H9 (cell line): ENCODE measurements around the gene ARHGEF12. TPM values are rescaled to one million over a fixed set of nuclear protein-coding genes. Genes with fewer than 3 reads are reported as not detected.

Source experiments
- DNase-seq: peaks from one replicate; pipeline ENCODE4 v3.0.0-alpha.2; 2017
- H2AFZ ChIP-seq: one replicate; pipeline ENCODE4 v1.6.1; 2013; ENCODE audit warnings: mild to moderate bottlenecking, low read length, control low read depth, moderate library complexity
- H2AK5ac ChIP-seq: 2 replicates; pipeline ENCODE4 v1.6.1; 2013; ENCODE audit warnings: low read length, control low read depth, mixed read lengths; ENCODE audit not compliant: insufficient read length
- H2BK120ac ChIP-seq: one replicate; pipeline ENCODE4 v1.6.1; 2013; ENCODE audit warnings: low read depth, mild to moderate bottlenecking, low read length, control low read depth, inconsistent platforms; ENCODE audit not compliant: poor library complexity, severe bottlenecking
- H2BK12ac ChIP-seq: 2 replicates; pipeline ENCODE4 v1.6.1; 2013; ENCODE audit warnings: low read length, control low read depth, mixed read lengths, low read depth; ENCODE audit not compliant: insufficient read length
- H2BK15ac ChIP-seq: 2 replicates; pipeline ENCODE4 v1.6.1; 2013; ENCODE audit warnings: low read depth, low read length, control low read depth
- H2BK20ac ChIP-seq: one replicate; pipeline ENCODE4 v1.6.1; 2013; ENCODE audit warnings: low read depth, mild to moderate bottlenecking, low read length, control low read depth, inconsistent platforms; ENCODE audit not compliant: poor library complexity, severe bottlenecking
- H2BK5ac ChIP-seq: 2 replicates; pipeline ENCODE4 v1.6.1; 2013; ENCODE audit warnings: low read length, control low read depth, mixed read lengths; ENCODE audit not compliant: insufficient read length
- H3K14ac ChIP-seq: 2 replicates; pipeline ENCODE4 v1.6.1; 2013; ENCODE audit warnings: low read length, control low read depth; ENCODE audit not compliant: insufficient read depth
- H3K18ac ChIP-seq: 2 replicates; pipeline ENCODE4 v1.6.1; 2013; ENCODE audit warnings: low read depth, mild to moderate bottlenecking, mixed read lengths, low read length, control low read depth; ENCODE audit not compliant: insufficient read length
- H3K23ac ChIP-seq: 2 replicates; pipeline ENCODE4 v1.6.1; 2013; ENCODE audit warnings: low read length, control low read depth, mixed read lengths, low read depth; ENCODE audit not compliant: insufficient read length
- H3K23me2 ChIP-seq: 2 replicates; pipeline ENCODE4 v1.6.1; 2013; ENCODE audit warnings: low read depth, mild to moderate bottlenecking, mixed read lengths, low read length, control low read depth; ENCODE audit not compliant: insufficient read length, poor library complexity, severe bottlenecking
- H3K27ac ChIP-seq: 2 replicates; pipeline ENCODE4 v1.5.1; 2013; ENCODE audit warnings: low read length, control low read depth, mixed read lengths, low read depth; ENCODE audit not compliant: insufficient read length
- H3K27me3 ChIP-seq: 2 replicates; pipeline ENCODE4 v1.6.1; 2013; ENCODE audit warnings: low read length, control low read depth, inconsistent platforms; ENCODE audit not compliant: insufficient read depth
- H3K4ac ChIP-seq: 2 replicates; pipeline ENCODE4 v1.6.1; 2013; ENCODE audit warnings: low read depth, mild to moderate bottlenecking, control low read depth, inconsistent platforms, low read length, moderate library complexity
- H3K4me1 ChIP-seq: 2 replicates; pipeline ENCODE4 v1.6.1; 2013; ENCODE audit warnings: low read length, control low read depth, inconsistent platforms; ENCODE audit not compliant: insufficient read depth
- H3K4me2 ChIP-seq: 2 replicates; pipeline ENCODE4 v1.6.1; 2013; ENCODE audit warnings: low read length, control low read depth, mixed read lengths; ENCODE audit not compliant: insufficient read length, insufficient read depth
- H3K56ac ChIP-seq: 2 replicates; pipeline ENCODE4 v1.6.1; 2013; ENCODE audit warnings: low read depth, mild to moderate bottlenecking, mixed read lengths, low read length, control low read depth; ENCODE audit not compliant: insufficient read length
- H3K79me1 ChIP-seq: 2 replicates; pipeline ENCODE4 v1.6.1; 2013; ENCODE audit warnings: low read depth, mild to moderate bottlenecking, moderate library complexity, low read length, control low read depth, inconsistent platforms; ENCODE audit not compliant: insufficient read depth, poor library complexity, severe bottlenecking
- H3K79me2 ChIP-seq: 2 replicates; pipeline ENCODE4 v1.6.1; 2013; ENCODE audit warnings: low read length, control low read depth, inconsistent platforms; ENCODE audit not compliant: insufficient read depth
- H3K9ac ChIP-seq: 2 replicates; pipeline ENCODE4 v1.6.1; 2013; ENCODE audit warnings: low read length, control low read depth, mixed read lengths; ENCODE audit not compliant: insufficient read length; ENCODE audit errors: extremely low read depth
- H3K9me3 ChIP-seq: one replicate; pipeline ENCODE4 v1.6.1; 2013; ENCODE audit warnings: low read depth, low read length, inconsistent platforms; ENCODE audit not compliant: control insufficient read depth
- H3T11ph ChIP-seq: one replicate; pipeline ENCODE4 v1.6.1; 2013; ENCODE audit warnings: mild to moderate bottlenecking, low read length, control low read depth, inconsistent platforms
- H4K20me1 ChIP-seq: one replicate; pipeline ENCODE4 v1.6.1; 2013; ENCODE audit not compliant: control insufficient read depth, insufficient read length, insufficient read depth
- H4K5ac ChIP-seq: 2 replicates; pipeline ENCODE4 v1.6.1; 2013; ENCODE audit warnings: low read depth, mild to moderate bottlenecking, mixed read lengths, low read length, control low read depth; ENCODE audit not compliant: insufficient read length
- H4K8ac ChIP-seq: replicated peaks from 2 replicates; pipeline ENCODE4 v1.6.1; 2013; ENCODE audit warnings: low read length, control low read depth, mixed read lengths, low read depth; ENCODE audit not compliant: insufficient read length
- H4K91ac ChIP-seq: 2 replicates; pipeline ENCODE4 v1.6.1; 2013; ENCODE audit warnings: low read depth, mild to moderate bottlenecking, moderate library complexity, mixed read lengths, low read length, control low read depth; ENCODE audit not compliant: insufficient read length
- H3K27ac Mint-ChIP-seq, 3 experiments: 2 replicates in 2 of 3; 3 replicates in 1 of 3; pipeline ENCODE4 v1.8.0; 2020 to 2021; ENCODE audit warnings: mixed read lengths in 3 of 3, mild to moderate bottlenecking in 1 of 3, moderate library complexity in 1 of 3
- H3K27me3 Mint-ChIP-seq: 2 replicates; pipeline ENCODE4 v1.8.0; 2021; ENCODE audit warnings: low read depth, mild to moderate bottlenecking, moderate library complexity, mixed read lengths
- H3K36me3 Mint-ChIP-seq, 3 experiments: 2 replicates in 2 of 3; 3 replicates in 1 of 3; pipeline ENCODE4 v1.8.0; 2020 to 2021; ENCODE audit warnings: low read depth in 3 of 3, mixed read lengths in 3 of 3; ENCODE audit not compliant: insufficient read depth in 1 of 3
- H3K4me1 Mint-ChIP-seq, 2 experiments: 2 replicates each; pipeline ENCODE4 v1.8.0; 2020; ENCODE audit warnings: mixed read lengths in 2 of 2
- H3K4me3 Mint-ChIP-seq, 2 experiments: 2 replicates in 1 of 2; 3 replicates in 1 of 2; pipeline ENCODE4 v1.8.0; 2020 to 2021; ENCODE audit warnings: mild to moderate bottlenecking in 2 of 2, mixed read lengths in 2 of 2, moderate library complexity in 1 of 2
- H3K9me3 Mint-ChIP-seq, 2 experiments: 2 replicates in 1 of 2; 3 replicates in 1 of 2; pipeline ENCODE4 v1.8.0; 2020; ENCODE audit warnings: mild to moderate bottlenecking in 2 of 2, mixed read lengths in 2 of 2, moderate library complexity in 1 of 2
- CTCF ChIP-seq: fragments of 200-600 bp; sonication (generic); conservative IDR thresholded peaks from 3 replicates; pipeline ENCODE4 v1.8.0; 2021; ENCODE audit warnings: antibody characterized with exemption, mild to moderate bottlenecking
- WGBS: extraction: QIAGEN DNeasy Blood & Tissue Kit; methylation state at CpG from one replicate; pipeline ENCODE4 v1.1.7; 2013; ENCODE audit warnings: missing lambda C conversion rate, low lambda C conversion rate, mixed read lengths; ENCODE audit not compliant: insufficient read length; ENCODE audit errors: extremely low coverage; 5-methylcytosine and 5-hydroxymethylcytosine counted together
- total RNA-seq: library from RNA; stranded (reverse); gene quantifications from 2 replicates; pipeline ENCODE4 v1.2.1, GENCODE V29; 2021

ARHGEF12 gene
- total RNA-seq, 1 experiment from 2014 or later, result 27.0 TPM

GRCh38 chr11:120401506-120401905 lies 65.3 kb downstream of the ARHGEF12 start:
- H3K79me1 ChIP-seq, result no peaks in the 10 kb centered on the region
- H3K36me3 Mint-ChIP-seq, result no peaks in the 10 kb centered on the region
- no peak overlapping the region for H3K4me3 Mint-ChIP-seq
- H3K56ac ChIP-seq, result no peak overlapping the region
- H3K27ac Mint-ChIP-seq, result no peak overlapping the region
- H3K14ac ChIP-seq, result no peak overlapping the region
- H4K91ac ChIP-seq, result no peak overlapping the region
- H2BK12ac ChIP-seq, result no peak overlapping the region
- H2BK120ac ChIP-seq, result no peak overlapping the region
- no peaks in the 10 kb centered on the region for H3K27me3 ChIP-seq
- no peak overlapping the region for H2AFZ ChIP-seq
- TF ChIP-seq CTCF, result no peak
- no peaks in the 10 kb centered on the region for H3K9me3 Mint-ChIP-seq
- H3K4ac ChIP-seq, result no peak overlapping the region
- no peaks in the 10 kb centered on the region for H3K9me3 ChIP-seq
- H2BK15ac ChIP-seq, result no peak overlapping the region
- no peak overlapping the region for H4K5ac ChIP-seq
- H2BK20ac ChIP-seq, result no peak overlapping the region
- no peak overlapping the region for H3K27ac ChIP-seq
- H3K27me3 Mint-ChIP-seq, result no peaks in the 10 kb centered on the region
- no peaks in the 10 kb centered on the region for H3K23me2 ChIP-seq
- no peak overlapping the region for H3K9ac ChIP-seq
- H4K20me1 ChIP-seq, result no peaks in the 10 kb centered on the region
- H4K8ac ChIP-seq, result no peak overlapping the region
- no peak overlapping the region for H3K4me2 ChIP-seq
- H2AK5ac ChIP-seq, result no peak overlapping the region
- H3K79me2 ChIP-seq, result peaks cover 2% of the 10 kb centered on the region; the same call in 1 of the 2 replicates
- peaks cover 57 to 63% of the 10 kb centered on the region in 2 experiments for H3K4me1 Mint-ChIP-seq
- H3T11ph ChIP-seq, result no peak overlapping the region
- H2BK5ac ChIP-seq, result no peak overlapping the region
- DNase-seq, result no peak
- WGBS, result no CpG with 5 or more reads among the region's 1 CpG
- peaks cover 5% of the 10 kb centered on the region; the same call in 1 of the 2 replicates for H3K4me1 ChIP-seq
- H3K23ac ChIP-seq, result no peak overlapping the region
- H3K18ac ChIP-seq, result no peak overlapping the region
